HepG2 (cell line): Measurements from ENCODE around the gene C20orf141. TPM values are rescaled to one million over a fixed set of nuclear protein-coding genes. Genes with fewer than 3 reads are reported as not detected.

Experiments used
- ATAC-seq: fragments of 200-7000 bp; cut with Tn5 transposase; 3 replicates; pipeline ENCODE4 v1.9.1; 2020; ENCODE audit warnings: mild to moderate bottlenecking, moderate library complexity
- BruUV-seq: library from RNA; stranded (reverse); fragments of 400-500 nt; replicated peaks from 2 replicates; lab custom pipeline; 2021; lab: Mats Ljungman, UMichigan
- CTCF ChIA-PET: fragments of 300-600 bp; formaldehyde crosslinking; extraction: SDS; loops from one replicate; lab custom pipeline; 2021; ENCODE audit warnings: low total read pairs, inconsistent platforms, low intra/inter-chr PET ratio; lab: Yijun Ruan, JAX
- POLR2A ChIA-PET: fragments of 350-600 bp; sonication (Branson Sonifier 250); formaldehyde crosslinking; loops from one replicate; lab custom pipeline; 2020; ENCODE audit warnings: antibody characterized with exemption, inconsistent platforms; lab: Yijun Ruan, JAX
- DNase-seq: peaks from one replicate; pipeline ENCODE4 v3.0.0-alpha.2; 2015; ENCODE audit warnings: low spot score
- FAIRE-seq: peaks from 3 replicates; lab custom pipeline; 2011; peaks lifted over from hg19 to GRCh38; lab: Jason Lieb, UNC
- H2AFZ ChIP-seq: one replicate; pipeline ENCODE4 v1.6.1; 2011; ENCODE audit warnings: low read length, inconsistent platforms
- H3K27ac ChIP-seq: fragments of 300-600 bp; 3 replicates; pipeline ENCODE4 v1.8.0; 2011; ENCODE audit warnings: mixed run types, mild to moderate bottlenecking, mixed read lengths, low read length, inconsistent platforms; ENCODE audit not compliant: insufficient read depth; ENCODE audit errors: extremely low read length
- H3K27me3 ChIP-seq, 2 experiments: fragments of 200-600 bp in 1 of 2; 2 replicates in 1 of 2; 3 replicates in 1 of 2; pipeline versions ENCODE4 v1.6.0 to v1.8.0; 2011; ENCODE audit warnings: low read length in 2 of 2, mild to moderate bottlenecking in 2 of 2, moderate library complexity in 2 of 2, inconsistent platforms in 1 of 2; ENCODE audit not compliant: insufficient read depth in 2 of 2, control insufficient read depth in 1 of 2
- H3K36me3 ChIP-seq, 2 experiments: fragments of 200-600 bp in 1 of 2; replicated peaks in 1 of 2; 2 replicates in 1 of 2; 3 replicates in 1 of 2; pipeline versions ENCODE4 v1.5.1 to v1.8.0; 2011; ENCODE audit warnings: low read length in 2 of 2, inconsistent platforms in 1 of 2; ENCODE audit not compliant: insufficient read depth in 2 of 2, control insufficient read depth in 1 of 2
- H3K4me1 ChIP-seq: 2 replicates; pipeline ENCODE4 v1.5.1; 2012; ENCODE audit warnings: low read length, inconsistent platforms; ENCODE audit not compliant: insufficient read depth
- H3K4me2 ChIP-seq: 2 replicates; pipeline ENCODE4 v1.6.0; 2011; ENCODE audit warnings: low read depth, low read length, inconsistent platforms
- H3K4me3 ChIP-seq, 3 experiments: fragments of 200-600 bp in 1 of 3; sonication (generic), shearing (Covaris generic) in 1 of 3; replicated peaks in 1 of 3; 2 replicates each; pipeline ENCODE4 v1.5.1; 2011 to 2016; ENCODE audit warnings: low read length in 3 of 3, inconsistent platforms in 2 of 3, low read depth in 2 of 3, mild to moderate bottlenecking in 2 of 3, control low read depth in 1 of 3, mixed read lengths in 1 of 3; ENCODE audit not compliant: insufficient read depth in 1 of 3
- H3K79me2 ChIP-seq: one replicate; pipeline ENCODE4 v1.6.1; 2011; ENCODE audit warnings: low read length, inconsistent platforms; ENCODE audit not compliant: insufficient read depth
- H3K9ac ChIP-seq: 2 replicates; pipeline ENCODE4 v1.6.0; 2011; ENCODE audit warnings: mild to moderate bottlenecking, low read depth, low read length, inconsistent platforms; ENCODE audit not compliant: insufficient read depth
- H3K9me3 ChIP-seq: 2 replicates; pipeline ENCODE4 v1.5.1; 2012; ENCODE audit warnings: mild to moderate bottlenecking, low read length
- H4K20me1 ChIP-seq: 2 replicates; pipeline ENCODE4 v1.6.0; 2011; ENCODE audit warnings: inconsistent platforms, mild to moderate bottlenecking, low read length, moderate library complexity; ENCODE audit not compliant: insufficient read depth
- CSRNP1 ChIP-seq: sonication (generic); formaldehyde crosslinking; IDR thresholded peaks from 2 replicates; pipeline ENCODE4 v1.8.1; 2023; ENCODE audit warnings: mild to moderate bottlenecking, missing genetic modification reagents
- EEA1 ChIP-seq: sonication (generic); formaldehyde crosslinking; IDR thresholded peaks from 2 replicates; pipeline ENCODE4 v1.5.1; 2020; ENCODE audit warnings: mild to moderate bottlenecking, missing genetic modification reagents, borderline replicate concordance
- GPBP1L1 ChIP-seq: sonication (generic); formaldehyde crosslinking; IDR thresholded peaks from 2 replicates; pipeline ENCODE4 v1.5.0; 2020; ENCODE audit warnings: mild to moderate bottlenecking, missing genetic modification reagents
- GTF3A ChIP-seq: sonication (generic); formaldehyde crosslinking; conservative IDR thresholded peaks from 2 replicates; pipeline ENCODE4 v1.4.0; 2020; ENCODE audit warnings: mild to moderate bottlenecking, missing genetic modification reagents
- GZF1 ChIP-seq: sonication (generic); formaldehyde crosslinking; IDR thresholded peaks from 2 replicates; pipeline ENCODE4 v1.5.1; 2020; ENCODE audit warnings: mild to moderate bottlenecking, missing genetic modification reagents
- MED13 ChIP-seq: sonication (generic); formaldehyde crosslinking; IDR thresholded peaks from 2 replicates; pipeline ENCODE4 v1.5.0; 2020; ENCODE audit warnings: missing genetic modification reagents
- NPAS2 ChIP-seq: sonication (generic); formaldehyde crosslinking; IDR thresholded peaks from 2 replicates; pipeline ENCODE4 v1.8.0; 2022; ENCODE audit warnings: mild to moderate bottlenecking, missing genetic modification reagents, borderline replicate concordance
- NR2F2 ChIP-seq: IDR thresholded peaks from 2 replicates; pipeline ENCODE4 v1.6.1; 2012; ENCODE audit warnings: low read depth, inconsistent platforms, borderline replicate concordance
- PPARG ChIP-seq: conservative IDR thresholded peaks from 2 replicates; pipeline ENCODE4 v1.6.1; 2016; ENCODE audit warnings: missing biosample characterization, missing genetic modification reagents
- SIX4 ChIP-seq: sonication (generic); formaldehyde crosslinking; IDR thresholded peaks from 2 replicates; pipeline ENCODE4 v1.4.0; 2020; ENCODE audit warnings: missing genetic modification reagents
- THAP11 ChIP-seq: IDR thresholded peaks from 2 replicates; pipeline ENCODE4 v1.6.1; 2016; ENCODE audit warnings: missing biosample characterization, missing genetic modification reagents
- ZNF30 ChIP-seq: sonication (generic); formaldehyde crosslinking; IDR thresholded peaks from 2 replicates; pipeline ENCODE4 v1.5.0; 2020; ENCODE audit warnings: mild to moderate bottlenecking, missing genetic modification reagents
- ZNF556 ChIP-seq: sonication (generic); formaldehyde crosslinking; IDR thresholded peaks from 2 replicates; pipeline ENCODE4 v1.4.0; 2020; ENCODE audit warnings: mild to moderate bottlenecking, missing genetic modification reagents, borderline replicate concordance
- ZNF777 ChIP-seq: sonication (generic); formaldehyde crosslinking; IDR thresholded peaks from 2 replicates; pipeline ENCODE4 v1.4.0; 2020; ENCODE audit warnings: missing genetic modification reagents
- WGBS: methylation state at CpG from one replicate; pipeline ENCODE4 v1.1.6; 2017; ENCODE audit warnings: low lambda C conversion rate; 5-methylcytosine and 5-hydroxymethylcytosine counted together
- in situ Hi-C: cut with HindIII; loops from 2 replicates; pipeline ENCODE4 v1.10.0; 2017; ENCODE audit warnings: low pct_unique_long_range_greater_than_20kb; ENCODE audit not compliant: extremely low pct_ligation_motif_present
- intact Hi-C: fragments of 100-400 bp; cut with micrococcal nuclease; formaldehyde crosslinking; loops from one replicate; pipeline ENCODE4 v1.10.0; 2022; ENCODE audit not compliant: unreplicated experiment
- polyA plus RNA-seq, 8 experiments: library from polyadenylated mRNA; depleted of rRNA in 3 of 8; stranded (reverse) in 7 of 8; unstranded in 1 of 8; fragments of >200 nt; fragmentation: Illumina TruSeq in 4 of 8; extraction: Trizol in 4 of 8; gene quantifications; 2 replicates each; pipeline versions ENCODE4 v1.2.1 to v1.2.3, GENCODE V29; 2011 to 2016; ENCODE audit warnings: low read depth in 4 of 8, missing spikeins in 1 of 8, mixed read lengths in 1 of 8; ENCODE audit not compliant: insufficient read depth in 1 of 8
- total RNA-seq, 5 experiments: library from RNA; depleted of rRNA; stranded (reverse); fragments of >200 nt; fragmentation: Illumina TruSeq; extraction: Trizol; gene quantifications; 2 replicates each; pipeline ENCODE4 v1.2.3, GENCODE V29; 2016; ENCODE audit warnings: low read depth in 1 of 5
- TF ChIP-seq, protein P1 (sequence below): sonication (generic); formaldehyde crosslinking; IDR thresholded peaks from 2 replicates; pipeline ENCODE4 v1.4.0; 2020; ENCODE audit warnings: missing genetic modification reagents, borderline replicate concordance
- TF ChIP-seq, protein P2 (sequence below): sonication (generic); formaldehyde crosslinking; IDR thresholded peaks from 2 replicates; pipeline ENCODE4 v1.4.0; 2020; ENCODE audit warnings: missing genetic modification reagents, low read depth, mild to moderate bottlenecking, borderline replicate concordance

The C20orf141 gene
- total and polyA plus RNA-seq, 2 of the 13 experiments (the other 11 are each of a cell fraction or from before 2014, with no cell fraction given) = not detected

GRCh38 chr20:2840138-2840966 lies 25.6 kb downstream of the C20orf141 start, which contains the start of the genes PCED1A and VPS16:
Gene PCED1A, minus strand, starts transcription at chr20:2840655. Its CDS starts 743 bp downstream, at chr20:2839912.
Gene VPS16, plus strand, starts transcription at chr20:2840745. Its CDS starts 30 bp downstream, at chr20:2840775.
- peak within 1 kb of the TSS; percentile 76 for H3K27ac ChIP-seq
- 35% methylated on average over 77 of the region's 98 CpGs for WGBS
- peak within 1 kb of the TSS; percentile 77 for H3K4me2 ChIP-seq
- peaks cover 37% of the 10 kb centered on the region for H3K4me1 ChIP-seq
- H4K20me1 ChIP-seq = no peaks in the 10 kb centered on the region
- H3K9ac ChIP-seq = peak within 1 kb of the TSS; percentile 88
- H2AFZ ChIP-seq = peak within 1 kb of the TSS; percentile 92
- in situ Hi-C loops = loop anchor here (10.0 kb wide), 1 partner anchor 86 kb away; no protein-coding TSS in a partner anchor
- peak; percentile 99 for ATAC-seq
- H3K4me3 ChIP-seq = peak within 1 kb of the TSS; percentile 71 to 97 (median 74)
- H3K36me3 ChIP-seq = peaks cover 4 to 11% of the 10 kb centered on the region in 2 experiments; a peak in 3 of 5 replicates
- no peaks in the 10 kb centered on the region for H3K9me3 ChIP-seq
- peaks cover 8% of the 10 kb centered on the region for H3K79me2 ChIP-seq
- no peak for FAIRE-seq
- intact Hi-C loops = no loop called here
- DNase-seq = peak; percentile 84
- no TSS peak for BruUV-seq
- POLR2A ChIA-PET = interaction anchor here (0.6 to 1.9 kb wide), 11 partner anchors 8 to 205 kb away, joined by 3 to 12 read pairs (median 4); partner anchors contain the start of genes MRPS26 and PTPRA
- H3K27me3 ChIP-seq = no peaks in the 10 kb centered on the region; a peak in 1 of 5 replicates
- CTCF ChIA-PET = no interaction called here
- TF ChIP-seq CSRNP1 (CRISPR knock-in tag) (peak; percentile 99), EEA1 (peak; percentile 99), ZNF777 (peak; percentile 100), SIX4 (CRISPR knock-in tag) (no peak), GPBP1L1 (no peak), GTF3A (peak; percentile 70; the same call in 1 of the 2 replicates), THAP11 (CRISPR knock-in tag) (peak; percentile 92), ZNF30 (CRISPR knock-in tag) (peak; percentile 97), MED13 (CRISPR knock-in tag) (peak; percentile 88), ZNF556 (CRISPR knock-in tag) (peak; percentile 95), NR2F2 (no peak), NPAS2 (no peak), PPARG (no peak; the same call in 1 of the 2 replicates), GZF1 (peak; percentile 90)
- TF ChIP-seq, protein P1, sequence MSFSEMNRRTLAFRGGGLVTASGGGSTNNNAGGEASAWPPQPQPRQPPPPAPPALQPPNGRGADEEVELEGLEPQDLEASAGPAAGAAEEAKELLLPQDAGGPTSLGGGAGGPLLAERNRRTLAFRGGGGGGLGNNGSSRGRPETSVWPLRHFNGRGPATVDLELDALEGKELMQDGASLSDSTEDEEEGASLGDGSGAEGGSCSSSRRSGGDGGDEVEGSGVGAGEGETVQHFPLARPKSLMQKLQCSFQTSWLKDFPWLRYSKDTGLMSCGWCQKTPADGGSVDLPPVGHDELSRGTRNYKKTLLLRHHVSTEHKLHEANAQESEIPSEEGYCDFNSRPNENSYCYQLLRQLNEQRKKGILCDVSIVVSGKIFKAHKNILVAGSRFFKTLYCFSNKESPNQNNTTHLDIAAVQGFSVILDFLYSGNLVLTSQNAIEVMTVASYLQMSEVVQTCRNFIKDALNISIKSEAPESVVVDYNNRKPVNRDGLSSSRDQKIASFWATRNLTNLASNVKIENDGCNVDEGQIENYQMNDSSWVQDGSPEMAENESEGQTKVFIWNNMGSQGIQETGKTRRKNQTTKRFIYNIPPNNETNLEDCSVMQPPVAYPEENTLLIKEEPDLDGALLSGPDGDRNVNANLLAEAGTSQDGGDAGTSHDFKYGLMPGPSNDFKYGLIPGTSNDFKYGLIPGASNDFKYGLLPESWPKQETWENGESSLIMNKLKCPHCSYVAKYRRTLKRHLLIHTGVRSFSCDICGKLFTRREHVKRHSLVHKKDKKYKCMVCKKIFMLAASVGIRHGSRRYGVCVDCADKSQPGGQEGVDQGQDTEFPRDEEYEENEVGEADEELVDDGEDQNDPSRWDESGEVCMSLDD (CRISPR knock-in tag) = peak; percentile 81
- TF ChIP-seq, protein P2, sequence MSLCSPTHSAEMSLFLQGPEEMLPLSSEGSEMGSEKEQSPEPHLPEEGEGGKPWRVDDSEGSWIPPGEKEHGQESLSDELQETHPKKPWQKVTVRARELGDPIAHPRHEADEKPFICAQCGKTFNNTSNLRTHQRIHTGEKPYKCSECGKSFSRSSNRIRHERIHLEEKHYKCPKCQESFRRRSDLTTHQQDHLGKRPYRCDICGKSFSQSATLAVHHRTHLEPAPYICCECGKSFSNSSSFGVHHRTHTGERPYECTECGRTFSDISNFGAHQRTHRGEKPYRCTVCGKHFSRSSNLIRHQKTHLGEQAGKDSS = peak; percentile 64; the same call in 1 of the 2 replicates
